K562 (cell line): ENCODE results near the gene CMBL. TPM values are rescaled to one million over a fixed set of nuclear protein-coding genes. Genes with fewer than 3 reads are reported as not detected.

Experiments used
- BRD9 ChIP-seq: fragments of 450-650 bp; IDR thresholded peaks from 2 replicates; pipeline ENCODE4 v1.6.1; 2018; ENCODE audit warnings: low read depth; ENCODE audit not compliant: partially characterized antibody
- HMG20B ChIP-seq: fragments of 250-450 bp; sonication (Bioruptor Pico); IDR thresholded peaks from 2 replicates; pipeline ENCODE4 v1.5.0; 2021; ENCODE audit warnings: mild to moderate bottlenecking
- ILF3 ChIP-seq: fragments of 450-650 bp; IDR thresholded peaks from 2 replicates; pipeline ENCODE4 v1.6.1; 2018; ENCODE audit warnings: antibody characterized with exemption, mild to moderate bottlenecking, moderate library complexity, borderline replicate concordance
- MYC ChIP-seq, 2 experiments: fragments of 250-450 bp in 1 of 2; sonication (Bioruptor Pico) in 1 of 2; IDR thresholded peaks; 2 replicates each; pipeline versions ENCODE4 v1.5.1 to v1.6.1; 2012 to 2021; ENCODE audit warnings: low read depth in 2 of 2, borderline replicate concordance in 1 of 2, improper control_type of control experiment in 1 of 2, low read length in 1 of 2, mild to moderate bottlenecking in 1 of 2, moderate library complexity in 1 of 2
- NEUROD1 ChIP-seq: fragments of 150-350 bp; IDR thresholded peaks from 2 replicates; pipeline ENCODE4 v1.6.1; 2014; ENCODE audit warnings: borderline replicate concordance, low read length, low read depth; ENCODE audit not compliant: partially characterized antibody
- RBM34 ChIP-seq: fragments of 200-400 bp; formaldehyde crosslinking; IDR thresholded peaks from 2 replicates; pipeline ENCODE4 v1.6.1; 2018; ENCODE audit warnings: low read length, borderline replicate concordance; ENCODE audit not compliant: insufficient read depth
- SRSF3 ChIP-seq: fragments of 200-400 bp; formaldehyde crosslinking; IDR thresholded peaks from 2 replicates; pipeline ENCODE4 v1.6.1; 2016; ENCODE audit warnings: mild to moderate bottlenecking, low read length, moderate library complexity; ENCODE audit not compliant: insufficient read depth
- SRSF9 ChIP-seq: fragments of 200-400 bp; formaldehyde crosslinking; IDR thresholded peaks from 2 replicates; pipeline ENCODE4 v1.6.1; 2017; ENCODE audit warnings: low read depth, low read length, borderline replicate concordance
- ZC3H4 ChIP-seq: sonication (generic); formaldehyde crosslinking; IDR thresholded peaks from 2 replicates; pipeline ENCODE4 v1.9.0; 2021; ENCODE audit warnings: missing genetic modification reagents, borderline replicate concordance
- ZNF316 ChIP-seq: fragments of 450-650 bp; IDR thresholded peaks from 2 replicates; pipeline ENCODE4 v1.6.1; 2016
- polyA plus RNA-seq, 8 experiments: library from polyadenylated mRNA; depleted of rRNA in 4 of 8; stranded (reverse) in 5 of 8; unstranded in 3 of 8; fragments of >200 nt; fragmentation: Nextera tagmentation in 2 of 8; fragmentation: Illumina TruSeq in 1 of 8; extraction: Ambion mirVana in 2 of 8; extraction: Trizol in 1 of 8; gene quantifications; 2 replicates each; pipeline versions ENCODE4 v1.2.1 to v1.2.3, GENCODE V29; 2011 to 2014; ENCODE audit warnings: inconsistent platforms in 1 of 8, missing spikeins in 1 of 8
- total RNA-seq, 7 experiments: library from RNA; depleted of rRNA in 6 of 7; stranded (reverse); fragments of >200 nt in 6 of 7; fragmentation: Illumina TruSeq in 2 of 7; extraction: Trizol in 2 of 7; gene quantifications; 2 replicates each; pipeline versions ENCODE4 v1.2.1 to v1.2.3, GENCODE V29; 2011 to 2021; ENCODE audit warnings: low replicate concordance in 1 of 7
- TF ChIP-seq, protein P1 (sequence below): fragments of 200-800 bp; sonication (Bioruptor generic); IDR thresholded peaks from 2 replicates; pipeline ENCODE4 v1.6.1; 2017; ENCODE audit warnings: missing genetic modification characterization, missing compliant biosample characterization
- TF ChIP-seq, protein P2 (sequence below): fragments of 450-650 bp; IDR thresholded peaks from 2 replicates; pipeline ENCODE4 v1.6.1; 2016; ENCODE audit warnings: antibody characterized with exemption
- TF ChIP-seq, protein P3 (sequence below), 2 experiments: fragments of 450-650 bp; conservative IDR thresholded peaks; 2 replicates each; pipeline ENCODE4 v1.6.1; 2017; ENCODE audit warnings: mild to moderate bottlenecking in 2 of 2, moderate library complexity in 2 of 2
- TF ChIP-seq, protein P4 (sequence below): sonication (generic); formaldehyde crosslinking; IDR thresholded peaks from 2 replicates; pipeline ENCODE4 v1.9.0; 2022; ENCODE audit warnings: mild to moderate bottlenecking, missing genetic modification reagents
- TF ChIP-seq, protein P5 (sequence below), 2 experiments: fragments of 450-650 bp; IDR thresholded peaks; 2 replicates each; pipeline ENCODE4 v1.6.1; 2016
- TF ChIP-seq, protein P6 (sequence below): sonication (generic); formaldehyde crosslinking; IDR thresholded peaks from 2 replicates; pipeline ENCODE4 v1.8.1; 2023; ENCODE audit warnings: mild to moderate bottlenecking, missing genetic modification reagents, moderate library complexity
- TF ChIP-seq, protein P7 (sequence below): fragments of 250-450 bp; sonication (Bioruptor Pico); IDR thresholded peaks from 2 replicates; pipeline ENCODE4 v1.9.0; 2021; ENCODE audit warnings: mild to moderate bottlenecking

The CMBL gene
- total and polyA plus RNA-seq, 9 of the 15 experiments (the other 6 are each of a cell fraction or from before 2014, with no cell fraction given): 22.6 to 192 (median 71.1) TPM

DNA sequence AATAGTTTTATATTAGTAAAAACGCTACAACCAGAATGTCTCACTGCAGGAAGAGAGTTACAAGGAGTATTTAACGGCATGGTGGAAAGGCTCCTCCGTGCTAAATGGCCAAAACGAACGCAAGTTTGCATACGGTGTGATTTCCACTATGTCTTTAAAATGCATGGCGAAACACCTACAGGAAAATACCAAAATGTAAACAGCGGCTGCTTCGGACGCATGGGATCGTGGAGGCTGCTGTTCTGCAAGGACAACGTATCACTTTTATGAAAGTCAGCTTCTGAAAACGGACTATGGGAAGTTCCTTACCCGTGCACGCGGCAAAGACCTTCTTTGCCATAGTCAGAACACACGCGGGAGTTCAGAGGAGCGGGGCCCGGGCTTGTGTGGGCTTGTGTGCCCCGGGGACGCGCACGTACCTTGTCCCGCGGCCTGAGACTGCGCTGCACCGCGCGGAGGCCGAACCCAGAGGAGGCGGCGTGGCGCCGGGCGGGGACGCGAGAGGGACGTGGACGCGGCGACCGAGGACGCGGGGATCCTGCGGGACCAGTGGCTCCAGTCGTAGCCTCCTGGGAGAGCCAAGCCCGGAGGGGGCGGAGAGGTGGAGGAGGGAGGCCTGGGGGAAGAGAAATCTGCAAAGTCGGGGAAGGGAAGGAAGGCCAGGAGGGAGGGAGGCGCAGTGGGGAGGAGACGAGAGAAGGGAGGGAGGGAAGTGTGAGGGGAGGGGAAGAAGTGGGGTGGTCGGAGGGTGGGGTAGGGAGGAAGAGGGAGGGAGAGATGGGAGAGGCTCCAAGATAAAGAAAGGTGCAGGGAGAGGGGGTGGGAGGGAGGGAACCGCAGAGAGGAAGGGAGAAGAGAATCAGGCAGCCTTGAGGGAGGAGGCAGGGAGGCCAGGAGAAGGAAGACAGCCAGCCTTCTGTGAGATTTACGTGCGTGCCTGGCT, at the start of gene CMBL (continued):
- TF ChIP-seq, protein P1, sequence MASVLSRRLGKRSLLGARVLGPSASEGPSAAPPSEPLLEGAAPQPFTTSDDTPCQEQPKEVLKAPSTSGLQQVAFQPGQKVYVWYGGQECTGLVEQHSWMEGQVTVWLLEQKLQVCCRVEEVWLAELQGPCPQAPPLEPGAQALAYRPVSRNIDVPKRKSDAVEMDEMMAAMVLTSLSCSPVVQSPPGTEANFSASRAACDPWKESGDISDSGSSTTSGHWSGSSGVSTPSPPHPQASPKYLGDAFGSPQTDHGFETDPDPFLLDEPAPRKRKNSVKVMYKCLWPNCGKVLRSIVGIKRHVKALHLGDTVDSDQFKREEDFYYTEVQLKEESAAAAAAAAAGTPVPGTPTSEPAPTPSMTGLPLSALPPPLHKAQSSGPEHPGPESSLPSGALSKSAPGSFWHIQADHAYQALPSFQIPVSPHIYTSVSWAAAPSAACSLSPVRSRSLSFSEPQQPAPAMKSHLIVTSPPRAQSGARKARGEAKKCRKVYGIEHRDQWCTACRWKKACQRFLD (CRISPR knock-in tag): 0 out of 2 replicates have a peak, but pooled peaks have one; percentile 36
- no peak for TF ChIP-seq ILF3
- TF ChIP-seq, protein P2, sequence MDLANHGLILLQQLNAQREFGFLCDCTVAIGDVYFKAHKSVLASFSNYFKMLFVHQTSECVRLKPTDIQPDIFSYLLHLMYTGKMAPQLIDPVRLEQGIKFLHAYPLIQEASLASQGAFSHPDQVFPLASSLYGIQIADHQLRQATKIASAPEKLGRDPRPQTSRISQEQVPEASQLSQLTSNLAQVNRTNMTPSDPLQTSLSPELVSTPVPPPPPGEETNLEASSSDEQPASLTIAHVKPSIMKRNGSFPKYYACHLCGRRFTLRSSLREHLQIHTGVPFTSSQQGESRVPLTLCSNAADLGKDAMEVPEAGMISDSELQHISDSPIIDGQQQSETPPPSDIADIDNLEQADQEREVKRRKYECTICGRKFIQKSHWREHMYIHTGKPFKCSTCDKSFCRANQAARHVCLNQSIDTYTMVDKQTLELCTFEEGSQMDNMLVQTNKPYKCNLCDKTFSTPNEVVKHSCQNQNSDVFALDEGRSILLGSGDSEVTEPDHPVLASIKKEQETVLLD: 0 out of 2 replicates have a peak, but pooled peaks have one; percentile 82
- TF ChIP-seq, protein P3, sequence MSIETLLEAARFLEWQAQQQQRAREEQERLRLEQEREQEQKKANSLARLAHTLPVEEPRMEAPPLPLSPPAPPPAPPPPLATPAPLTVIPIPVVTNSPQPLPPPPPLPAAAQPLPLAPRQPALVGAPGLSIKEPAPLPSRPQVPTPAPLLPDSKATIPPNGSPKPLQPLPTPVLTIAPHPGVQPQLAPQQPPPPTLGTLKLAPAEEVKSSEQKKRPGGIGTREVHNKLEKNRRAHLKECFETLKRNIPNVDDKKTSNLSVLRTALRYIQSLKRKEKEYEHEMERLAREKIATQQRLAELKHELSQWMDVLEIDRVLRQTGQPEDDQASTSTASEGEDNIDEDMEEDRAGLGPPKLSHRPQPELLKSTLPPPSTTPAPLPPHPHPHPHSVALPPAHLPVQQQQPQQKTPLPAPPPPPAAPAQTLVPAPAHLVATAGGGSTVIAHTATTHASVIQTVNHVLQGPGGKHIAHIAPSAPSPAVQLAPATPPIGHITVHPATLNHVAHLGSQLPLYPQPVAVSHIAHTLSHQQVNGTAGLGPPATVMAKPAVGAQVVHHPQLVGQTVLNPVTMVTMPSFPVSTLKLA (conservative IDR thresholded peaks at IDR 0.05): peak; percentile 84 to 93
- TF ChIP-seq MYC (IDR thresholded peaks at IDR 0.05; ENCODE audit: low read depth, low read length): peak; percentile 78
- TF ChIP-seq MYC (CRISPR knock-in tag; IDR thresholded peaks at IDR 0.05; ENCODE audit: borderline replicate concordance, low read depth): peak; percentile 50; the same call in 1 of the 2 replicates
- TF ChIP-seq BRD9: no peak
- TF ChIP-seq HMG20B (CRISPR knock-in tag): no peak
- no peak for TF ChIP-seq ZC3H4 (CRISPR knock-in tag)
- TF ChIP-seq RBM34: no peak
- TF ChIP-seq, protein P4, sequence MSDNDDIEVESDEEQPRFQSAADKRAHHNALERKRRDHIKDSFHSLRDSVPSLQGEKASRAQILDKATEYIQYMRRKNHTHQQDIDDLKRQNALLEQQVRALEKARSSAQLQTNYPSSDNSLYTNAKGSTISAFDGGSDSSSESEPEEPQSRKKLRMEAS: peak; percentile 84
- TF ChIP-seq SRSF3: no peak
- TF ChIP-seq, protein P5, sequence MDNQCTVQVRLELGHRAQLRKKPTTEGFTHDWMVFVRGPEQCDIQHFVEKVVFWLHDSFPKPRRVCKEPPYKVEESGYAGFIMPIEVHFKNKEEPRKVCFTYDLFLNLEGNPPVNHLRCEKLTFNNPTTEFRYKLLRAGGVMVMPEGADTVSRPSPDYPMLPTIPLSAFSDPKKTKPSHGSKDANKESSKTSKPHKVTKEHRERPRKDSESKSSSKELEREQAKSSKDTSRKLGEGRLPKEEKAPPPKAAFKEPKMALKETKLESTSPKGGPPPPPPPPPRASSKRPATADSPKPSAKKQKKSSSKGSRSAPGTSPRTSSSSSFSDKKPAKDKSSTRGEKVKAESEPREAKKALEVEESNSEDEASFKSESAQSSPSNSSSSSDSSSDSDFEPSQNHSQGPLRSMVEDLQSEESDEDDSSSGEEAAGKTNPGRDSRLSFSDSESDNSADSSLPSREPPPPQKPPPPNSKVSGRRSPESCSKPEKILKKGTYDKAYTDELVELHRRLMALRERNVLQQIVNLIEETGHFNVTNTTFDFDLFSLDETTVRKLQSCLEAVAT (IDR thresholded peaks at IDR 0.05): peak; percentile 85 to 91
- peak; percentile 14; the same call in 1 of the 2 replicates for TF ChIP-seq ZNF316
- TF ChIP-seq, protein P6, sequence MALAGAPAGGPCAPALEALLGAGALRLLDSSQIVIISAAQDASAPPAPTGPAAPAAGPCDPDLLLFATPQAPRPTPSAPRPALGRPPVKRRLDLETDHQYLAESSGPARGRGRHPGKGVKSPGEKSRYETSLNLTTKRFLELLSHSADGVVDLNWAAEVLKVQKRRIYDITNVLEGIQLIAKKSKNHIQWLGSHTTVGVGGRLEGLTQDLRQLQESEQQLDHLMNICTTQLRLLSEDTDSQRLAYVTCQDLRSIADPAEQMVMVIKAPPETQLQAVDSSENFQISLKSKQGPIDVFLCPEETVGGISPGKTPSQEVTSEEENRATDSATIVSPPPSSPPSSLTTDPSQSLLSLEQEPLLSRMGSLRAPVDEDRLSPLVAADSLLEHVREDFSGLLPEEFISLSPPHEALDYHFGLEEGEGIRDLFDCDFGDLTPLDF: peak; percentile 83; the same call in 1 of the 2 replicates
- TF ChIP-seq SRSF9: no peak
- peak; percentile 78 for TF ChIP-seq NEUROD1
- TF ChIP-seq, protein P7, sequence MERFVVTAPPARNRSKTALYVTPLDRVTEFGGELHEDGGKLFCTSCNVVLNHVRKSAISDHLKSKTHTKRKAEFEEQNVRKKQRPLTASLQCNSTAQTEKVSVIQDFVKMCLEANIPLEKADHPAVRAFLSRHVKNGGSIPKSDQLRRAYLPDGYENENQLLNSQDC (CRISPR knock-in tag): no peak
